DOHH2 (cell line): ENCODE data around the gene SLX4.

Source experiments
- EZH2phosphoT487 ChIP-seq: fragments of 200-600 bp; sonication (generic); IDR thresholded peaks from 2 replicates; pipeline ENCODE4 v1.6.1; 2017; ENCODE audit warnings: borderline replicate concordance, mild to moderate bottlenecking, antibody characterized with exemption, low read length, moderate library complexity, mixed read lengths
- TF ChIP-seq, protein P1 (sequence below): fragments of 200-600 bp; sonication (generic); IDR thresholded peaks from one replicate; pipeline ENCODE4 v1.5.1; 2014; ENCODE audit warnings: antibody characterized with exemption, mild to moderate bottlenecking, low read depth, low read length; ENCODE audit not compliant: poor library complexity, severe bottlenecking

DNA sequence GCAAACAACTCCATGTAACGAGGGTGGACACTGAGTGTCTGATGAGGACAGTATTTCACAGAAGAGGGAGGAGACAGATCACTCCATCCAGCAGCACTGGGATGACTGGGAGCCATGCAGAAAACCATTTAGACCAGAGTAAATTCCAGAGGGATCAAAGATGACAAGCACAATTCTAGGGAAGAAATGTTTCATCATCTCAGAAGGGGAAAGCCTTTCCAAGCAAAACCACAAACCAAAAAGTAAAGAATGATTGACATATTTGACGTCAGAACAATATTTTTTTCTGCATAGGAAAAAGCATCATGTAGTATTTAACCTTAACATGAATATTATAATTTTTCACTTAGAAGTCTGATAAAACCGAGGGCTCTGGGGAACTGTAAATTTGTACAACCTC lies 47.8 kb upstream of the SLX4 start:
- TF ChIP-seq, protein P1, sequence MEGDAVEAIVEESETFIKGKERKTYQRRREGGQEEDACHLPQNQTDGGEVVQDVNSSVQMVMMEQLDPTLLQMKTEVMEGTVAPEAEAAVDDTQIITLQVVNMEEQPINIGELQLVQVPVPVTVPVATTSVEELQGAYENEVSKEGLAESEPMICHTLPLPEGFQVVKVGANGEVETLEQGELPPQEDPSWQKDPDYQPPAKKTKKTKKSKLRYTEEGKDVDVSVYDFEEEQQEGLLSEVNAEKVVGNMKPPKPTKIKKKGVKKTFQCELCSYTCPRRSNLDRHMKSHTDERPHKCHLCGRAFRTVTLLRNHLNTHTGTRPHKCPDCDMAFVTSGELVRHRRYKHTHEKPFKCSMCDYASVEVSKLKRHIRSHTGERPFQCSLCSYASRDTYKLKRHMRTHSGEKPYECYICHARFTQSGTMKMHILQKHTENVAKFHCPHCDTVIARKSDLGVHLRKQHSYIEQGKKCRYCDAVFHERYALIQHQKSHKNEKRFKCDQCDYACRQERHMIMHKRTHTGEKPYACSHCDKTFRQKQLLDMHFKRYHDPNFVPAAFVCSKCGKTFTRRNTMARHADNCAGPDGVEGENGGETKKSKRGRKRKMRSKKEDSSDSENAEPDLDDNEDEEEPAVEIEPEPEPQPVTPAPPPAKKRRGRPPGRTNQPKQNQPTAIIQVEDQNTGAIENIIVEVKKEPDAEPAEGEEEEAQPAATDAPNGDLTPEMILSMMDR, result no peak
- no peak for TF ChIP-seq EZH2phosphoT487
